Naive B cell (primary cell): Measurements from ENCODE around the gene GIGYF2. TPM values are rescaled to one million over a fixed set of nuclear protein-coding genes. Genes with fewer than 3 reads are reported as not detected.

Source experiments
- ATAC-seq, 2 donors: fragments of 150-1000 bp; cut with Tn5 transposase; 2 replicates each; pipeline ENCODE4 v1.10.0; 2021; ENCODE audit warnings: low read depth in 2 of 2, mild to moderate bottlenecking in 2 of 2, moderate library complexity in 2 of 2
- DNase-seq: peaks from one replicate; pipeline ENCODE4 v3.0.0; 2022
- H3K27ac Mint-ChIP-seq, 6 donors: one replicate each; pipeline ENCODE4 v1.8.0; 2020 to 2022; ENCODE audit warnings: mild to moderate bottlenecking in 6 of 6, mixed read lengths in 6 of 6, moderate library complexity in 5 of 6, inconsistent platforms in 2 of 6
- H3K27me3 Mint-ChIP-seq, 3 donors: one replicate each; pipeline ENCODE4 v1.8.0; 2021 to 2022; ENCODE audit warnings: mixed read lengths in 3 of 3, mild to moderate bottlenecking in 1 of 3
- H3K36me3 Mint-ChIP-seq, 2 donors: one replicate each; pipeline ENCODE4 v1.8.0; 2020 to 2022; ENCODE audit warnings: mixed read lengths in 2 of 2, inconsistent platforms in 1 of 2, mild to moderate bottlenecking in 1 of 2
- H3K4me1 Mint-ChIP-seq, 3 donors: one replicate each; pipeline ENCODE4 v1.8.0; 2020 to 2022; ENCODE audit warnings: mixed read lengths in 3 of 3, inconsistent platforms in 1 of 3, mild to moderate bottlenecking in 1 of 3, moderate library complexity in 1 of 3
- H3K4me3 Mint-ChIP-seq, 8 donors: one replicate each; pipeline ENCODE4 v1.8.0; 2020 to 2022; ENCODE audit warnings: mild to moderate bottlenecking in 8 of 8, mixed read lengths in 8 of 8, moderate library complexity in 8 of 8, inconsistent platforms in 2 of 8
- H3K9me3 Mint-ChIP-seq, 7 donors: one replicate each; pipeline ENCODE4 v1.8.0; 2020 to 2022; ENCODE audit warnings: mixed read lengths in 7 of 7, mild to moderate bottlenecking in 5 of 7, inconsistent platforms in 2 of 7, moderate library complexity in 1 of 7
- polyA plus RNA-seq, 6 donors: library from polyadenylated mRNA; unstranded; fragments of 300-500 nt; fragmentation: Illumina TruSeq; gene quantifications; one replicate each; pipeline ENCODE4 v1.2.3, GENCODE V29; 2021; ENCODE audit warnings: low read depth in 6 of 6

GIGYF2 gene
- polyA plus RNA-seq, 6 donors from 2014 or later = 9.6 to 33.6 (median 18.3) TPM

GRCh38 chr2:232809349-232810124 lies 112.4 kb downstream of the GIGYF2 start:
- Mint-ChIP-seq H3K9me3 (peaks cover 0 to 3% (median 0%) of the 10 kb centered on the region in 7 donors), H3K4me1 (peaks cover 0 to 8% (median 5%) of the 10 kb centered on the region in 3 donors), H3K27ac (no peak overlapping the region), H3K27me3 (no peaks in the 10 kb centered on the region), H3K4me3 (no peak overlapping the region), H3K36me3 (peaks cover 17 to 20% of the 10 kb centered on the region in 2 donors)
- DNase-seq = no peak
- ATAC-seq = no peak

- no peak overlapping the region for H3K27ac Mint-ChIP-seq
- H3K27me3 Mint-ChIP-seq = no peaks in the 10 kb centered on the region
- H3K9me3 Mint-ChIP-seq = no peaks in the 10 kb centered on the region
- peaks cover 9 to 11% of the 10 kb centered on the region in 2 donors for H3K36me3 Mint-ChIP-seq
- no peak for ATAC-seq
- H3K4me3 Mint-ChIP-seq = no peak overlapping the region
- peaks cover 0 to under 1% (median 0%) of the 10 kb centered on the region in 3 donors for H3K4me1 Mint-ChIP-seq
- no peak for DNase-seq
These were observed 113.3 kb downstream of the GIGYF2 start for GRCh38 chr2:232810444-232810843.

GRCh38 chr2:232815569-232815968 lies 118.4 kb downstream of the GIGYF2 start:
- no peak for DNase-seq
- Mint-ChIP-seq H3K4me3 (no peak overlapping the region), H3K9me3 (no peaks in the 10 kb centered on the region), H3K36me3 (peaks cover 31 to 38% of the 10 kb centered on the region in 2 donors), H3K4me1 (no peaks in the 10 kb centered on the region), H3K27me3 (no peaks in the 10 kb centered on the region), H3K27ac (no peak overlapping the region)
- no peak for ATAC-seq

GRCh38 chr2:232816657-232817056 lies 119.5 kb downstream of the GIGYF2 start:
- Mint-ChIP-seq H3K27me3 (no peaks in the 10 kb centered on the region), H3K4me3 (no peak overlapping the region), H3K9me3 (no peaks in the 10 kb centered on the region), H3K36me3 (peaks cover 31% of the 10 kb centered on the region in 2 donors), H3K4me1 (no peaks in the 10 kb centered on the region), H3K27ac (peak overlapping the region in 1 of 6 donors; percentile 21)
- no peak for DNase-seq
- ATAC-seq = no peak

- no peak overlapping the region for H3K4me3 Mint-ChIP-seq
- no peak for ATAC-seq
These were observed 120.6 kb downstream of the GIGYF2 start for GRCh38 chr2:232817756-232818155.

GRCh38 chr2:232829988-232830387 lies 132.9 kb downstream of the GIGYF2 start:
- Mint-ChIP-seq H3K4me3 (peak overlapping the region in 1 of 8 donors; percentile 57), H3K4me1 (peaks cover 2 to 7% (median 7%) of the 10 kb centered on the region in 3 donors), H3K27ac (peak overlapping the region in 1 of 6 donors; percentile 92), H3K36me3 (peaks cover 35 to 37% of the 10 kb centered on the region in 2 donors), H3K9me3 (peaks cover 0 to 2% (median 1%) of the 10 kb centered on the region in 7 donors), H3K27me3 (no peaks in the 10 kb centered on the region)
- DNase-seq (no peak), ATAC-seq (no peak)

More at GRCh38 chr2:232817756-232818155, 120.6 kb downstream of the GIGYF2 start:
- no peak for DNase-seq
- peaks cover 31% of the 10 kb centered on the region in 2 donors for H3K36me3 Mint-ChIP-seq
- H3K27me3 Mint-ChIP-seq = no peaks in the 10 kb centered on the region
- H3K4me1 Mint-ChIP-seq = no peaks in the 10 kb centered on the region
- H3K9me3 Mint-ChIP-seq = no peaks in the 10 kb centered on the region
- H3K27ac Mint-ChIP-seq = peak overlapping the region in 1 of 6 donors; percentile 10

GRCh38 chr2:232831496-232831895 lies 134.4 kb downstream of the GIGYF2 start:
- Mint-ChIP-seq H3K4me1 (peaks cover 2 to 7% (median 4%) of the 10 kb centered on the region in 3 donors), H3K36me3 (peaks cover 32 to 42% of the 10 kb centered on the region in 2 donors), H3K27ac (peak overlapping the region in 1 of 6 donors; percentile 64), H3K27me3 (no peaks in the 10 kb centered on the region), H3K9me3 (peaks cover 0 to 2% (median 0%) of the 10 kb centered on the region in 7 donors), H3K4me3 (no peak overlapping the region)
- no peak for ATAC-seq
- DNase-seq = no peak

- H3K4me3 Mint-ChIP-seq = no peak overlapping the region
- no peak for ATAC-seq
- H3K9me3 Mint-ChIP-seq = peaks cover 0 to 2% (median 0%) of the 10 kb centered on the region in 7 donors
- H3K27me3 Mint-ChIP-seq = no peaks in the 10 kb centered on the region
- H3K4me1 Mint-ChIP-seq = peaks cover 16 to 24% (median 20%) of the 10 kb centered on the region in 3 donors
- DNase-seq = no peak
- H3K36me3 Mint-ChIP-seq = peaks cover 26 to 50% of the 10 kb centered on the region in 2 donors
- peak overlapping the region in 1 of 6 donors; percentile 25 for H3K27ac Mint-ChIP-seq
These were observed 136.7 kb downstream of the GIGYF2 start for GRCh38 chr2:232833830-232834229.

GRCh38 chr2:232835687-232836208 lies 138.6 kb downstream of the GIGYF2 start:
- Mint-ChIP-seq H3K27ac (peak overlapping the region in 1 of 6 donors; percentile 82), H3K27me3 (no peaks in the 10 kb centered on the region), H3K4me3 (no peak overlapping the region), H3K36me3 (peaks cover 38 to 65% of the 10 kb centered on the region in 2 donors), H3K4me1 (peaks cover 30 to 41% (median 30%) of the 10 kb centered on the region in 3 donors), H3K9me3 (no peaks in the 10 kb centered on the region)
- no peak for DNase-seq
- ATAC-seq = no peak

GRCh38 chr2:232836934-232837333 lies 139.8 kb downstream of the GIGYF2 start:
- H3K4me3 Mint-ChIP-seq = peak overlapping the region in 1 of 8 donors; percentile 34
- no peaks in the 10 kb centered on the region for H3K9me3 Mint-ChIP-seq
- H3K36me3 Mint-ChIP-seq = peaks cover 42 to 61% of the 10 kb centered on the region in 2 donors
- ATAC-seq = no peak
- no peak for DNase-seq
- peaks cover 30 to 41% (median 30%) of the 10 kb centered on the region in 3 donors for H3K4me1 Mint-ChIP-seq
- H3K27me3 Mint-ChIP-seq = no peaks in the 10 kb centered on the region
- peak overlapping the region in 5 of 6 donors; percentile 22 to 80 (median 72) for H3K27ac Mint-ChIP-seq

- peak overlapping the region; percentile 28 to 92 (median 80) for H3K27ac Mint-ChIP-seq
- no peaks in the 10 kb centered on the region for H3K27me3 Mint-ChIP-seq
- no peaks in the 10 kb centered on the region for H3K9me3 Mint-ChIP-seq
- H3K36me3 Mint-ChIP-seq = peaks cover 41 to 47% of the 10 kb centered on the region in 2 donors
- peak overlapping the region in 6 of 8 donors; percentile 24 to 79 (median 50) for H3K4me3 Mint-ChIP-seq
- DNase-seq (peak; percentile 35), ATAC-seq (peak; percentile 81 to 83)
- peaks cover 27 to 43% (median 30%) of the 10 kb centered on the region in 3 donors for H3K4me1 Mint-ChIP-seq
These were observed 141.3 kb downstream of the GIGYF2 start for GRCh38 chr2:232838406-232838874.

- H3K4me3 Mint-ChIP-seq = peak overlapping the region in 3 of 8 donors; percentile 11 to 63 (median 42)
- H3K9me3 Mint-ChIP-seq = no peaks in the 10 kb centered on the region
- H3K36me3 Mint-ChIP-seq = peaks cover 41 to 43% of the 10 kb centered on the region in 2 donors
- no peak for DNase-seq
- peak overlapping the region; percentile 26 to 92 (median 63) for H3K27ac Mint-ChIP-seq
- ATAC-seq = no peak
- no peaks in the 10 kb centered on the region for H3K27me3 Mint-ChIP-seq
- peaks cover 24 to 42% (median 27%) of the 10 kb centered on the region in 3 donors for H3K4me1 Mint-ChIP-seq
These were observed 142.4 kb downstream of the GIGYF2 start for GRCh38 chr2:232839411-232840079.

- H3K4me1 Mint-ChIP-seq = peaks cover 21 to 34% (median 25%) of the 10 kb centered on the region in 3 donors
- ATAC-seq (no peak), DNase-seq (no peak)
- no peaks in the 10 kb centered on the region for H3K27me3 Mint-ChIP-seq
- H3K27ac Mint-ChIP-seq = peak overlapping the region in 3 of 6 donors; percentile 13 to 73 (median 45)
- no peaks in the 10 kb centered on the region for H3K9me3 Mint-ChIP-seq
- peaks cover 33 to 52% of the 10 kb centered on the region in 2 donors for H3K36me3 Mint-ChIP-seq
- no peak overlapping the region for H3K4me3 Mint-ChIP-seq
These were observed 145.6 kb downstream of the GIGYF2 start for GRCh38 chr2:232842689-232843088.
